Activated T-cell treated with anti-CD3 and anti-CD28 coated beads for 48 hours (primary cell): ENCODE results near the gene HOMER2.

ENCODE experiments used
- DNase-seq: peaks from one replicate; pipeline ENCODE4 v3.0.0-alpha.2; 2020; ENCODE audit warnings: low read depth

HOMER2 gene

GRCh38 chr15:82928711-82929110 is 23.8 kb downstream of the HOMER2 start:
- no peak for DNase-seq

- DNase-seq, result no peak
Observed at GRCh38 chr15:82923744-82924143, 28.8 kb downstream of the HOMER2 start.

DNA sequence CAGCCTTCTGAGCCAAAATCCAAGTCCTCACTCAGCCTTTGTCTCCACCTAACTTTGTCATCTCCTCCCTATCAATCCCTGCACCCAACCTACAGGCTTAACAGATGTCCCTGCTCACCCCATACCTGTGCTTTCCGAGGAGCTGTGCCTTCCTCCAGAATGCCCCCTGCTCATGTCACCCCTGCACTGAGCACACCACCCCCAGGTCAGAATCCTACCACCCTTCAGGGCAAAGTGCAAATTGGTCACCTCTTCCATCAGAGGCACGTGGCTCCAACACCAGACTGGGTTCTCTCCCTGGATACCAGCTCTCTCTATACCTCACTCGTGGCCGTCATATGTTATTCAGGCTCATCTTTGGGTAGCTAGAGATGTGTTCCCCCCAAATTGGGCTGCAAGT is 29.8 kb downstream of the HOMER2 start:
- DNase-seq, result no peak

DNA sequence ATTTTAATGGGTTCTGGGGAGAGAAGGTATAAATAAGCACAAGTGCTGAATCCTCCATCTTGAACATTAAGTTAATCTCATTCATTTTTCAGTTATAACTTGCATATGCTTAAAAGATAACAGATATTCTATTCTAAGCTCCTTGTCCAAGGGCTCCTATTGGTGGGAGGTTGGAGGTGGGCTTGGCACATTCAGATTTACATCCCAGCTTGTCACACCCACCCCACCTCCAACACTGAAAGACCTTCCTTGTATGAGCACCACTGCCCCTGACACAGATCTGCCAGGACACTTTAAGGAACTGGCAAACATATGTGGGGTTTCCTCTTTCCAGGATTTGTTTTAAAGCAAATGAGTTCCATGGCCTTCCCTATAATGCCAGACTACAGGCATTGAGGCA is 30.6 kb downstream of the HOMER2 start:
- DNase-seq, result no peak

DNA sequence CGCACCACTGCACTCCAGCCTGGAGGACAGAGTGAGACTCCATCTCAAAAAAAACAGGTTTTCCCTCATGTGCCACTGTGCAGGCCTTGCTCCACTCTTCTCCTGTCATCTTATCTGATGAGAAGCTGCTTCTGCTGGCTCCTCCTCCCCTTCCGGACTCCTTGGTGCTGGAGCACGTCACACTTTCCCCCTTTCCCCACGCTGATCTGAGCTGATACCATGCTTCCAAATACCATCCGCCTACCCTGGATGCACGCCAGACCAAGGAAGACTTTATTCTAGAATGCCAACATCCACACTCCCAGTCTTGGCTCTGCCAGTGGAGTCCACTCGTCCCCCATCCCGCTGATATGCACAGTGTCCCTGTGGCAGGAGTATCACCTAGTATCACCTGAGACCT is 31.3 kb downstream of the HOMER2 start:
- DNase-seq, result no peak

- DNase-seq, result no peak
Observed at GRCh38 chr15:82919231-82919886, 33.2 kb downstream of the HOMER2 start.

DNA sequence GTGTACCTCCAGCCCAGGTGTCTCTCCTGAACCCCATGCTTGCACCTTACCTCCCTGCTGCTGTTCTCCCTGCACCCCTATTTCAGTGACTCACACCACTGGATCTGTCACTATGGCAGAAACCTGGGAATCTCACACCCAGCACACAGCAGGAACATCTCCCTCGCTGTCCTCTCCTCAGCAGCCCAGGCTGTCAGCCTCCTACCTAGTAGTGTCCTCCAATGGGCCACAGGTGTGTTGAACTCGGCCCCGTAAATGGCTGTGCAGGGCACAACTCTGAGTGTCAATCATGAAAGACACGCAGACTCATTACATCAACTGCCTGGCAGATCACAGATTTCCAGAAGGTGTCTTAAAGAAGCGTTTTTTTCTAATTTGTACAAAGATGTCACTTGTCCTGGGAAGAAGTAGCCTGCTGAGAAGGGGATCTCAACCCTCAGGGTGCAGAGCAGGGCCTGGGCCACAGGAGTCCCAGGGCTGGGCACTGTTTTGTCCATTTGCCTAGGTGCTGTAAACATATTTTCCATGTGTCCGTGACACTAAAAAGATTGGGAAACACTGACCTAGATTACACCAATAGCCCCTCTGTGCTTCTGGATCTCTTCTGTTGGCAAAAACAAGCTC is 33.8 kb downstream of the HOMER2 start:
- no peak for DNase-seq

DNA sequence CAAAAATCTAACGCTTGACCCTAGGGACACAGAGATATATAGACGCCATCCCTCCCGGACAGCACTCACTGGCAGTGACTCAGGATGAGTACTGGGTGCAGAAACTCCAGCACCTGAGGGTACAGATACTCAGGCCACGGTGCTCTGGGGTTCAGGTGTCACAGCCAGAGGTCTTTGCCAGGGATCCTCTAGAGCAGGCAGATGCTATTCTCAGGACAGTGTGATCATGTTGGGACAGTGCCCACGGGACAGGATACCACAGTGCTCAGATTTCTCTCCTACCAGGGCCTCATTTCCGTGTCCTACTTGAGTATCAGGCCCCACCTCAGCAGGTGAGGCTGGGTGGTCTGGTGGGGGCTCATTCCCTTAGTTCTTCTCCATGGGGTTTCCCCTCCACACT is 34.4 kb downstream of the HOMER2 start:
- DNase-seq, result no peak

DNA sequence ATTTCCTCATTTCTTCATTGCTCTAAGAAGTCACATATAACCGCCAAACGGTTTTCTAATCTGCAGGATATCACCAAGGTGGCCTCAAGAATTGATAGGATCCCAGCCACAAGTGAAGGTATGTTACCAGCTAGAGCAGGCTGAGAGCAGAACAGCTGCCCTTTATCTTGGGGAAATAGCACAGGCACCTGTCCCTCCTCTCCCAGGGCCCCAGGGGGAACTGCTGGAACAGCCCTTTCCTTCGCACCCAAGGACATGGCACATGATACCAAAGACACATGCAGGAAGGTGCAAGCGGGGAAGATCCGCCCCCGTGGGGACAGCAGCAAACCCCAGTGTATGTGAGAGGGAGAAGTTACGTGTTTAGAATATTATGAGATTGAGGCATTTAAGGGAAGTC is 35.3 kb downstream of the HOMER2 start:
- DNase-seq, result no peak

- DNase-seq, result no peak
Observed at GRCh38 chr15:82916161-82916952, 36.2 kb downstream of the HOMER2 start.

- no peak for DNase-seq
Observed at GRCh38 chr15:82914396-82914795, 38.1 kb downstream of the HOMER2 start.

GRCh38 chr15:82911458-82911857 is 41.1 kb downstream of the HOMER2 start:
- no peak for DNase-seq

- DNase-seq, result no peak
Observed at GRCh38 chr15:82910721-82911120, 41.8 kb downstream of the HOMER2 start.

DNA sequence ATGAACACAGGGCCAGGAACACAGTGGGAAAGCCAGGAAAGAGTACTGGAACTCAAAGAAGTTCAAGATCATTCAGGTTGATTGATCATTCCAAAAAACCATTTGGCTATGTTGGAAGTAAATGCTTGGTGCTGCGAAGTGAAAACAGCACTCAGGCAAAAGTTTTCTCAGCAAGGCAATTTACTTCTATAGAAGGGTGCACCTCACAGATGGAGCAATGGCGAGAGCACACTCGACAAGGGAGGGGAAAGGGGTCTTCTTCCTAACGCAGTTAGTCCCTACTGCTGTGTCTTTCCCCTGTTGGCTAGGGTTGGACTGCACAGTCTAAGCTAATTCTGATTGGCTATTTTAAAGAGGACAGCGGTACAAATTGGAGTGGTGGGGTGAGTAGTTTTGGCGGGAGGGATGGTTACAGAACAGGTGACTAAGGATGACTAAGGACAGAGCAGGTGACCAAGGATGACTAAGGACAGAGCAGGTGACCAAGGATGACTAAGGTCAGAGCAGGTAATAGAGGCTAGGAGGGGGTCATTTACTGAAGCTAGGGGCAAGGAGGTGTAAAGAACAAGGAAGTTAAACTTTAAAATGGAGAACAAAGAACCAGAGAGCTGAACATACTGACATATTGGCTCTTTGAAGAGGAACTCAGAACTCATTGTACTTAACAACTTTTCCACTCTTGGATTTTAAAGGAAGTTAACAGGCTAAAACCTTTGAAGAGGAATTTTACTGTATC is 43.3 kb downstream of the HOMER2 start:
- no peak for DNase-seq

- DNase-seq, result no peak
Observed at GRCh38 chr15:82907350-82907749, 45.2 kb downstream of the HOMER2 start.

GRCh38 chr15:82904574-82904973 is 47.9 kb downstream of the HOMER2 start:
- DNase-seq, result no peak

GRCh38 chr15:82903511-82903910 is 49.0 kb downstream of the HOMER2 start:
- no peak for DNase-seq

DNA sequence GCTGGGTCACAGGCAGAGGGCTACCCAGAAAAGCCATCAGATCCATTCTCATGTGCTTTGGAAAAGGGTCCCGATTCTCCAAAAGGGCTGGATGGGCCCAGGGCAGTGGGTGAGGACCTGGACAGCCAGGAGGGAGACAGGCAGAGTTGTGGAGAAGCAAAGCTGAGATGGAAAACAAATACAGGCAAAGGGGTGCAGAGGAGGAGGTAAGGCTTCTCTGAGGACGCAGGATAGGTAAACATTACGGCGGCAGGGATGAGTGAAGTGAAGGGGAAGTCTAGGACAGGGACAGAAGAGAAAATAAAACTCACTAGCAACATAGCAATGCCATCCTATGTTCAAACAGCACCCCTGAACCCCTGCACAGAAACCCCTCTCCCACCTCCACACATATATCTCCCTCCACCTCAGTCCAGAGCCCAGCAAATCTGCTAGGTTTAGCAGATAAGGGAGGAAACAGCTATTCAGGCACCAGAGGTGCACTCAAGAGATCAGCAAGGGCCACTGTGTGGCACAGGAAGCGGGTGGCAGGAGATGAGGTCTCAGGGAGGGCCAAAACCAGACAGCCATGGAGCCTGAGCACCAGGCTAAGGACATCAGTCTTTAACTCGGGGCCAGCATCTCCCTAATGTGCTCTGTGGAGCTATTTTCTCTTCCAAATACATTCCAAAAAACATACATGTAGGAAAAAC is 51.3 kb downstream of the HOMER2 start:
- no peak for DNase-seq

DNA sequence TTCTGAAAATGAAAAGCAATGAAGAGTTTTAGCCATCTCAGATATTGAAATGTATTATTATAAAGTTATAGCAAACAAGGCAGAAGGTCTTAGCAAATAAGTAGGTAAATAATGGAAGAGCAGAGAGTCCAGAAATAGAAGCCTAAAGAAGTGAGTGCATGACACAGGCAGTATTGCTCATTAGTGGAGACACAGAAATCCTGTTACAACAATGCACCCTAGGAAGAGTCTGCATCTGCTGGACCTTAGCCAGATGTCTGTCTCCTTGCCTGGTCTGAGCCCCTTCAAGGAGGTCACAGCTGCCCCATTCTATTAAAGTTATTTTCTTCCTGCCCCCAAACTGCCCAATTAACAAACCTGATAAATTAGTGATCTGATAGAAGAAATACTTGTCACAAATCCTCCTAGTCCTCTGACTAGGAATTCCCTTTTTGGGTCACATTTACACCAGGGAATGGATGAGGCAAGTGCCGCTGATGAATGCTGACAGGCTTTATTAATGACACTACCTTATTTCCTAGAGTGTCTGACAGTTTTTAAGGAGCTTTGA is 51.9 kb downstream of the HOMER2 start:
- DNase-seq, result no peak

GRCh38 chr15:82898961-82899360 is 53.6 kb downstream of the HOMER2 start:
- no peak for DNase-seq

GRCh38 chr15:82895983-82896382 is 56.5 kb downstream of the HOMER2 start:
- DNase-seq, result no peak
